T follicular helper cell (primary cell): Measurements from ENCODE around the gene TMED3.

Source experiments
- DNase-seq: peaks from one replicate; pipeline ENCODE4 v3.0.0-alpha.2; 2020; ENCODE audit warnings: low read depth
- total RNA-seq, 2 experiments: gene quantifications; one replicate each; lab custom pipeline; 2026; lab: John Stamatoyannopoulos, UW

Gene TMED3
- total RNA-seq: 35.1 to 57.0 reads per million in 2 experiments

GRCh38 chr15:79310985-79311900 lies at the start of gene TMED3:
TMED3 (plus strand) TSS chr15:79311112; CDS start chr15:79311250, 138 bp downstream.
- DNase-seq: peak; percentile 58

GRCh38 chr15:79261836-79262235 lies 49.1 kb upstream of the TMED3 start:
- DNase-seq: no peak

- DNase-seq: no peak
These were observed 45.7 kb upstream of the TMED3 start for GRCh38 chr15:79265167-79265566.

- DNase-seq: no peak
These were observed 44.8 kb upstream of the TMED3 start for GRCh38 chr15:79265987-79266579.

- DNase-seq: no peak
These were observed 28.3 kb upstream of the TMED3 start, which contains the start of gene ANKRD34C for GRCh38 chr15:79282371-79283251. ANKRD34C (plus strand) TSS chr15:79282722; CDS start chr15:79293285, 10,563 bp downstream.

- no peak for DNase-seq
These were observed 27.5 kb upstream of the TMED3 start for GRCh38 chr15:79283252-79284048.

GRCh38 chr15:79290642-79291275 lies 20.2 kb upstream of the TMED3 start:
- no peak for DNase-seq

- DNase-seq: no peak
These were observed 18.9 kb upstream of the TMED3 start for GRCh38 chr15:79292011-79292410.

GRCh38 chr15:79294075-79294474 lies 16.8 kb upstream of the TMED3 start:
- DNase-seq: no peak

- DNase-seq: no peak
These were observed 14.3 kb upstream of the TMED3 start for GRCh38 chr15:79296583-79296982.

- no peak for DNase-seq
These were observed 11.6 kb upstream of the TMED3 start for GRCh38 chr15:79299126-79299840.

- DNase-seq: no peak
These were observed 11.1 kb upstream of the TMED3 start for GRCh38 chr15:79299841-79300235.

- no peak for DNase-seq
These were observed 3.7 kb upstream of the TMED3 start for GRCh38 chr15:79307251-79307650.

GRCh38 chr15:79308874-79309273 lies 2.0 kb upstream of the TMED3 start:
- no peak for DNase-seq

- no peak for DNase-seq
These were observed 314 bp upstream of the TMED3 start for GRCh38 chr15:79310612-79310984.

GRCh38 chr15:79311901-79312553 lies 1.1 kb downstream of the TMED3 start:
- DNase-seq: no peak

GRCh38 chr15:79314186-79314585 lies 3.3 kb downstream of the TMED3 start:
- no peak for DNase-seq

GRCh38 chr15:79314811-79315210 lies 3.9 kb downstream of the TMED3 start:
- no peak for DNase-seq

GRCh38 chr15:79315623-79316328 lies 4.9 kb downstream of the TMED3 start:
- no peak for DNase-seq
